HG02884 (cell line): ENCODE results near the gene PCDHB11.
"Not testable (repeated sequence)": the region's sequence is repeated elsewhere in the genome, so short reads cannot be mapped to it uniquely, and the experiment has no call there.

Experiments
- ATAC-seq: cut with Tn5 transposase; IDR thresholded peaks from one replicate; pipeline ENCODE4 v1.9.1; 2021; ENCODE audit warnings: mild to moderate bottlenecking, moderate library complexity; ENCODE audit not compliant: unreplicated experiment

Gene PCDHB11

GRCh38 chr5:141184117-141184855 is 15.1 kb upstream of the PCDHB11 start:
- ATAC-seq = not testable (repeated sequence)

- no peak for ATAC-seq
Measured at GRCh38 chr5:141186897-141187512, 12.4 kb upstream of the PCDHB11 start, which contains the start of gene PCDHB9. Gene PCDHB9, plus strand, starts transcription at chr5:141187161. Its CDS starts 158 bp downstream, at chr5:141187319.

- ATAC-seq = not testable (repeated sequence)
Measured at GRCh38 chr5:141188682-141189081, 10.7 kb upstream of the PCDHB11 start.

GRCh38 chr5:141189131-141189530 is 10.3 kb upstream of the PCDHB11 start:
- ATAC-seq = not testable (repeated sequence)

- no peak for ATAC-seq
Measured at GRCh38 chr5:141192110-141192725, 7.2 kb upstream of the PCDHB11 start, which contains the start of gene PCDHB10. Gene PCDHB10, plus strand, starts transcription at chr5:141192353. Its CDS starts 200 bp downstream, at chr5:141192553.

- not testable (repeated sequence) for ATAC-seq
Measured at GRCh38 chr5:141194332-141194731, 5.1 kb upstream of the PCDHB11 start.

GRCh38 chr5:141196363-141196762 is 3.1 kb upstream of the PCDHB11 start:
- ATAC-seq = no peak

- ATAC-seq = not testable (repeated sequence)
Measured at GRCh38 chr5:141201126-141201525, 1.7 kb downstream of the PCDHB11 start.

- not testable (repeated sequence) for ATAC-seq
Measured at GRCh38 chr5:141201646-141202045, 2.2 kb downstream of the PCDHB11 start.

- ATAC-seq = no peak
Measured at GRCh38 chr5:141208478-141208877, 9.1 kb downstream of the PCDHB11 start, which contains the start of gene PCDHB12. Gene PCDHB12, plus strand, starts transcription at chr5:141208719. Its CDS starts 189 bp downstream, at chr5:141208908.

GRCh38 chr5:141210281-141210680 is 10.9 kb downstream of the PCDHB11 start:
- not testable (repeated sequence) for ATAC-seq

GRCh38 chr5:141210849-141211248 is 11.4 kb downstream of the PCDHB11 start:
- not testable (repeated sequence) for ATAC-seq

- not testable (repeated sequence) for ATAC-seq
Measured at GRCh38 chr5:141213656-141214339, 14.4 kb downstream of the PCDHB11 start, which contains the start of gene PCDHB13. Gene PCDHB13, plus strand, starts transcription at chr5:141213919. Its CDS starts 205 bp downstream, at chr5:141214124.

- not testable (repeated sequence) for ATAC-seq
Measured at GRCh38 chr5:141214583-141214982, 15.2 kb downstream of the PCDHB11 start.

GRCh38 chr5:141215504-141215903 is 16.1 kb downstream of the PCDHB11 start:
- ATAC-seq = not testable (repeated sequence)

GRCh38 chr5:141216035-141216434 is 16.6 kb downstream of the PCDHB11 start:
- not testable (repeated sequence) for ATAC-seq

- no peak for ATAC-seq
Measured at GRCh38 chr5:141223112-141223783, 23.8 kb downstream of the PCDHB11 start, which contains the start of gene PCDHB14. Gene PCDHB14, plus strand, starts transcription at chr5:141223343. Its CDS starts 163 bp downstream, at chr5:141223506.

- not testable (repeated sequence) for ATAC-seq
Measured at GRCh38 chr5:141224844-141225243, 25.4 kb downstream of the PCDHB11 start.

- ATAC-seq = not testable (repeated sequence)
Measured at GRCh38 chr5:141225421-141225820, 26.0 kb downstream of the PCDHB11 start.

GRCh38 chr5:141234109-141234667 is 34.8 kb downstream of the PCDHB11 start:
- no peak for ATAC-seq
